ENCODE data around the gene ZDHHC16. TPM values are rescaled to one million over a fixed set of nuclear protein-coding genes. Genes with fewer than 3 reads are reported as not detected.

ZDHHC16 gene
- total RNA-seq, 1 experiment from 2014 or later, result 64.5 TPM

GRCh38 chr10:97483921-97484320 lies 37.9 kb downstream of the ZDHHC16 start:
- no peak for TF ChIP-seq TCF7L2 (IDR thresholded peaks at IDR 0.05; ENCODE audit: low read depth, low read length)
- no peak for TF ChIP-seq POLR2AphosphoS5 (IDR thresholded peaks at IDR 0.05; ENCODE audit: low read depth, low read length)
- Histone ChIP-seq H3K9me3 (ENCODE audit: control insufficient read depth, insufficient read depth, low read depth, low read length) (no peaks in the 10 kb centered on the region), H3K36me3 (ENCODE audit: control insufficient read depth, insufficient read depth, low read length) (peaks cover 19% of the 10 kb centered on the region), H3K4me1 (ENCODE audit: control insufficient read depth, insufficient read depth, low read length) (peaks cover 10% of the 10 kb centered on the region), H3K27ac (ENCODE audit: low read length) (no peak overlapping the region), H3K4me3 (ENCODE audit: low read depth in 2 of 2, low read length in 2 of 2) (no peak overlapping the region), H3K27me3 (ENCODE audit: control insufficient read depth, insufficient read depth, low read length) (no peaks in the 10 kb centered on the region)
- intact Hi-C loops (cut with micrococcal nuclease; ENCODE audit: unreplicated experiment), result no loop called here
- no peak for DNase-seq (ENCODE audit: low read depth, low spot score)
- BruUV-seq (replicated peaks), result no TSS peak
- POLR2A ChIA-PET, result interaction anchor here (0.6 to 0.7 kb wide), 2 partner anchors 31 to 204 kb away, joined by 3 to 4 read pairs; no protein-coding TSS in a partner anchor
- ATAC-seq, result no peak
- CTCF ChIA-PET, result no interaction called here
- in situ Hi-C loops (cut with HindIII; ENCODE audit: low pct_unique_long_range_greater_than_20kb, low sequenced_read_pairs), result no loop called here

GRCh38 chr10:97485647-97486281 lies 39.8 kb downstream of the ZDHHC16 start:
- Histone ChIP-seq H3K27ac (ENCODE audit: low read length) (no peak overlapping the region), H3K27me3 (ENCODE audit: control insufficient read depth, insufficient read depth, low read length) (no peaks in the 10 kb centered on the region), H3K9me3 (ENCODE audit: control insufficient read depth, insufficient read depth, low read depth, low read length) (no peaks in the 10 kb centered on the region), H3K4me1 (ENCODE audit: control insufficient read depth, insufficient read depth, low read length) (peaks cover 8% of the 10 kb centered on the region), H3K4me3 (ENCODE audit: low read depth in 2 of 2, low read length in 2 of 2) (no peak overlapping the region), H3K36me3 (ENCODE audit: control insufficient read depth, insufficient read depth, low read length) (peaks cover 7% of the 10 kb centered on the region; the same call in 1 of the 2 replicates)
- in situ Hi-C loops (cut with HindIII; ENCODE audit: low pct_unique_long_range_greater_than_20kb, low sequenced_read_pairs), result no loop called here
- DNase-seq (ENCODE audit: low read depth, low spot score), result no peak
- intact Hi-C loops (cut with micrococcal nuclease; ENCODE audit: unreplicated experiment), result no loop called here
- no TSS peak for BruUV-seq (replicated peaks)
- TF ChIP-seq POLR2AphosphoS5 (IDR thresholded peaks at IDR 0.05; ENCODE audit: low read depth, low read length) (no peak), REST (IDR thresholded peaks at IDR 0.05; ENCODE audit: insufficient read depth in 1 of 2, low read depth in 2 of 2, low read length in 1 of 2) (no peak), CTCF (IDR thresholded peaks at IDR 0.05) (no peak), SIN3A (IDR thresholded peaks at IDR 0.05; ENCODE audit: borderline replicate concordance, insufficient read depth, low read depth, low read length) (no peak), TCF7L2 (IDR thresholded peaks at IDR 0.05; ENCODE audit: low read depth, low read length) (no peak)
- no peak for ATAC-seq
- CTCF ChIA-PET, result no interaction called here
- POLR2A ChIA-PET, result no interaction called here

- intact Hi-C loops (cut with micrococcal nuclease; ENCODE audit: unreplicated experiment), result no loop called here
- no peak; the same call in 1 of the 2 replicates for ATAC-seq
Measured at GRCh38 chr10:97490592-97490991, 44.6 kb downstream of the ZDHHC16 start.

More at GRCh38 chr10:97490592-97490991, 44.6 kb downstream of the ZDHHC16 start:
- DNase-seq (ENCODE audit: low read depth, low spot score), result no peak
- H3K27ac ChIP-seq (ENCODE audit: low read length), result peak overlapping the region; percentile 11; the same call in 1 of the 2 replicates
- ChIA-PET POLR2A (no interaction called here), CTCF (interaction anchor here (0.8 kb wide), 1 partner anchor 49 kb away, joined by 3 read pairs; no protein-coding TSS in a partner anchor)
- H3K27me3 ChIP-seq (ENCODE audit: control insufficient read depth, insufficient read depth, low read length), result no peaks in the 10 kb centered on the region
- in situ Hi-C loops (cut with HindIII; ENCODE audit: low pct_unique_long_range_greater_than_20kb, low sequenced_read_pairs), result no loop called here
- TF ChIP-seq CTCF (IDR thresholded peaks at IDR 0.05) (no peak), TCF7L2 (IDR thresholded peaks at IDR 0.05; ENCODE audit: low read depth, low read length) (no peak), POLR2AphosphoS5 (IDR thresholded peaks at IDR 0.05; ENCODE audit: low read depth, low read length) (no peak), REST (IDR thresholded peaks at IDR 0.05; ENCODE audit: insufficient read depth in 1 of 2, low read depth in 2 of 2, low read length in 1 of 2) (no peak), SIN3A (IDR thresholded peaks at IDR 0.05; ENCODE audit: borderline replicate concordance, insufficient read depth, low read depth, low read length) (no peak)
- no peak overlapping the region for H3K4me3 ChIP-seq (ENCODE audit: low read depth in 2 of 2, low read length in 2 of 2)
- no TSS peak for BruUV-seq (replicated peaks)
- no peaks in the 10 kb centered on the region for H3K9me3 ChIP-seq (ENCODE audit: control insufficient read depth, insufficient read depth, low read depth, low read length)
- H3K4me1 ChIP-seq (ENCODE audit: control insufficient read depth, insufficient read depth, low read length), result peaks cover 22% of the 10 kb centered on the region
- H3K36me3 ChIP-seq (ENCODE audit: control insufficient read depth, insufficient read depth, low read length), result no peaks in the 10 kb centered on the region
